ENCODE measurements around the gene SRD5A3. TPM values are rescaled to one million over a fixed set of nuclear protein-coding genes. Genes with fewer than 3 reads are reported as not detected.
"Not testable (repeated sequence)": the region's sequence is repeated elsewhere in the genome, so short reads cannot be mapped to it uniquely, and the experiment has no call there.

Gene SRD5A3
- total and polyA plus RNA-seq, 7 experiments from 2014 or later = 1.9 to 10.6 (median 5.0) TPM

GRCh38 chr4:55358246-55358645 lies 12.2 kb downstream of the SRD5A3 start:
- Mint-ChIP-seq H3K4me1 (peaks cover 0 to 15% (median 0%) of the 10 kb centered on the region in 7 donors), H3K27me3 (no peaks in the 10 kb centered on the region), H3K36me3 (peaks cover 0 to 13% (median 6%) of the 10 kb centered on the region in 5 donors), H3K4me3 (no peak overlapping the region), H3K9me3 (peaks cover 0 to 2% (median 0%) of the 10 kb centered on the region in 11 donors), H3K27ac (no peak overlapping the region)
- Histone ChIP-seq H3K4me3 (ENCODE audit: low read length) (no peak overlapping the region), H3K9me3 (ENCODE audit: control insufficient read depth in 2 of 3, low read length in 3 of 3) (no peaks in the 10 kb centered on the region), H3K36me3 (ENCODE audit: control insufficient read depth in 2 of 3, insufficient read depth in 3 of 3, low read length in 3 of 3) (no peaks in the 10 kb centered on the region), H3K4me1 (ENCODE audit: control insufficient read depth in 2 of 2, insufficient read depth in 2 of 2, low read length in 2 of 2) (no peaks in the 10 kb centered on the region), H3K27ac (ENCODE audit: low read depth, low read length) (no peak overlapping the region), H3K27me3 (ENCODE audit: control insufficient read depth in 2 of 2, insufficient read depth in 2 of 2, low read length in 2 of 2) (no peaks in the 10 kb centered on the region)
- ChIA-PET CTCF (no interaction called here), POLR2A (no interaction called here)
- no peak for DNase-seq
- no peak for ATAC-seq
- intact Hi-C loops (cut with micrococcal nuclease) = no loop called here

DNA sequence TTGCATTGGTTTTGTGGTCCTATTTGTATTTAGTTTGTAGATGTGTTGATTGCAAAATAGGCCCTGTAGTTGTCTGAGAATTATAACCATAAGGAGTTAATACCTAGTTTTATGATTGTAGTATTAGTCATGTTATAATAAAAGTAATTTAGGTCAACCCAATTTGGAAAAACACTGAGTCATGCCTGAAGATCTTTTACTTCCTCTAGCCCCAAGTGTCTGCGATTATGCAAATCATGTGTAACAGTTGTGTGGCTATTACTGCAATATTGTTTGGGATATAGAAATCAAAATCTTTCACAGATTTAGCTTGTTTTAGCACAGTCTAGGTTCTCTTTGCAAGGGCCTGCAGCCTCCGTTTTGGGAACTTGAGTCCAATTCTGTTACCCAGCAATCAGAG lies 12.6 kb downstream of the SRD5A3 start:
- H3K27me3 Mint-ChIP-seq = no peaks in the 10 kb centered on the region
- peaks cover 0 to 2% (median 0%) of the 10 kb centered on the region in 11 donors for H3K9me3 Mint-ChIP-seq
- intact Hi-C loops (cut with micrococcal nuclease) = no loop called here
- no peak overlapping the region for H3K4me3 ChIP-seq (ENCODE audit: low read length)
- no peaks in the 10 kb centered on the region for H3K36me3 ChIP-seq (ENCODE audit: control insufficient read depth in 2 of 3, insufficient read depth in 3 of 3, low read length in 3 of 3)
- H3K27ac Mint-ChIP-seq = no peak overlapping the region
- H3K27ac ChIP-seq (ENCODE audit: low read depth, low read length) = no peak overlapping the region
- peak; percentile 57 for ATAC-seq
- H3K4me1 Mint-ChIP-seq = peaks cover 0 to 15% (median 0%) of the 10 kb centered on the region in 7 donors
- H3K36me3 Mint-ChIP-seq = peaks cover 0 to 9% (median 6%) of the 10 kb centered on the region in 5 donors
- ChIA-PET CTCF (no interaction called here), POLR2A (no interaction called here)
- no peak overlapping the region for H3K4me3 Mint-ChIP-seq
- H3K27me3 ChIP-seq (ENCODE audit: control insufficient read depth in 2 of 2, insufficient read depth in 2 of 2, low read length in 2 of 2) = no peaks in the 10 kb centered on the region
- H3K9me3 ChIP-seq (ENCODE audit: control insufficient read depth in 2 of 3, low read length in 3 of 3) = no peaks in the 10 kb centered on the region
- no peak for DNase-seq
- no peaks in the 10 kb centered on the region for H3K4me1 ChIP-seq (ENCODE audit: control insufficient read depth in 2 of 2, insufficient read depth in 2 of 2, low read length in 2 of 2)

- no peak overlapping the region for H3K27ac ChIP-seq (ENCODE audit: low read depth, low read length)
- H3K27me3 ChIP-seq (ENCODE audit: control insufficient read depth in 2 of 2, insufficient read depth in 2 of 2, low read length in 2 of 2) = no peaks in the 10 kb centered on the region
- Mint-ChIP-seq H3K4me1 (peaks cover 0 to 15% (median 0%) of the 10 kb centered on the region in 7 donors), H3K9me3 (peaks cover 0 to 1% (median 0%) of the 10 kb centered on the region in 11 donors), H3K36me3 (peaks cover 0 to 6% (median 4%) of the 10 kb centered on the region in 5 donors), H3K4me3 (no peak overlapping the region), H3K27ac (no peak overlapping the region), H3K27me3 (no peaks in the 10 kb centered on the region)
- no peaks in the 10 kb centered on the region for H3K36me3 ChIP-seq (ENCODE audit: control insufficient read depth in 2 of 3, insufficient read depth in 3 of 3, low read length in 3 of 3)
- ChIA-PET CTCF (no interaction called here), POLR2A (no interaction called here)
- intact Hi-C loops (cut with micrococcal nuclease) = no loop called here
- H3K9me3 ChIP-seq (ENCODE audit: control insufficient read depth in 2 of 3, low read length in 3 of 3) = no peaks in the 10 kb centered on the region
- no peak for DNase-seq
- H3K4me1 ChIP-seq (ENCODE audit: control insufficient read depth in 2 of 2, insufficient read depth in 2 of 2, low read length in 2 of 2) = no peaks in the 10 kb centered on the region
- H3K4me3 ChIP-seq (ENCODE audit: low read length) = no peak overlapping the region
- ATAC-seq = no peak
These were observed 13.4 kb downstream of the SRD5A3 start for GRCh38 chr4:55359397-55359916.

DNA sequence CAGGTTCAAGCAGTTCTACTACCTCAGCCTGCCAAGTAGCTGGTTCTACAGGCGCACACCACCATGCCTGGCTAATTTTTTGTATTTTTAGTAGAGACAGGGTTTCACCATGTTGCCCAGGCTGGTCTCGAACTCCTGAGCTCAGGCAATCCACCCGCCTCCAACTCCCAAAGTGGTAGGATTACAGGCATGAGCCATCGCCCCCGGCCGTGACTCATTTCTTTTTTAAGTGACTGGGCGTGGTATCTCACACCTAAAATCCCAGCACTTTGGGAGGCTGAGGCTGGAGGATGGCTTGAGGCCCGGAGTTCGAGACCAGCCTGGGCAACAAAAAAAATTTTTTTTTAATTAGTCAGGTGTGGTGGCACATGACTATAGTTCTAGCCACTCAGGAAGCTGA lies 16.9 kb downstream of the SRD5A3 start:
- H3K4me1 ChIP-seq (ENCODE audit: control insufficient read depth in 2 of 2, insufficient read depth in 2 of 2, low read length in 2 of 2); H3K9me3 ChIP-seq (ENCODE audit: control insufficient read depth in 2 of 3, low read length in 3 of 3); H3K4me3 Mint-ChIP-seq; H3K36me3 Mint-ChIP-seq; H3K4me3 ChIP-seq (ENCODE audit: low read length); DNase-seq; H3K9me3 Mint-ChIP-seq; ATAC-seq; H3K27me3 ChIP-seq (ENCODE audit: control insufficient read depth in 2 of 2, insufficient read depth in 2 of 2, low read length in 2 of 2); H3K27ac ChIP-seq (ENCODE audit: low read depth, low read length); H3K27me3 Mint-ChIP-seq; POLR2A ChIA-PET; H3K36me3 ChIP-seq (ENCODE audit: control insufficient read depth in 2 of 3, insufficient read depth in 3 of 3, low read length in 3 of 3); H3K27ac Mint-ChIP-seq: not testable (repeated sequence)
- peaks cover 0 to 15% (median 0%) of the 10 kb centered on the region in 7 donors for H3K4me1 Mint-ChIP-seq
- intact Hi-C loops (cut with micrococcal nuclease) = loop anchor here in 1 of 2 donors (1.0 to 5.0 kb wide), 2 partner anchors 34 to 191 kb away; partner anchors contain the start of gene TMEM165
- CTCF ChIA-PET = interaction anchor here (0.6 kb wide), 1 partner anchor 39 kb away, joined by 3 read pairs; no protein-coding TSS in a partner anchor

GRCh38 chr4:55363691-55364351 lies 17.8 kb downstream of the SRD5A3 start:
- Histone ChIP-seq H3K9me3 (ENCODE audit: control insufficient read depth in 2 of 3, low read length in 3 of 3) (no peaks in the 10 kb centered on the region), H3K4me1 (ENCODE audit: control insufficient read depth in 2 of 2, insufficient read depth in 2 of 2, low read length in 2 of 2) (no peaks in the 10 kb centered on the region), H3K36me3 (ENCODE audit: control insufficient read depth in 2 of 3, insufficient read depth in 3 of 3, low read length in 3 of 3) (no peaks in the 10 kb centered on the region), H3K4me3 (ENCODE audit: low read length) (no peak overlapping the region), H3K27ac (ENCODE audit: low read depth, low read length) (no peak overlapping the region), H3K27me3 (ENCODE audit: control insufficient read depth in 2 of 2, insufficient read depth in 2 of 2, low read length in 2 of 2) (no peaks in the 10 kb centered on the region)
- Mint-ChIP-seq H3K36me3 (peaks cover 0 to 7% (median 0%) of the 10 kb centered on the region in 5 donors), H3K4me1 (peaks cover 0 to 8% (median 0%) of the 10 kb centered on the region in 7 donors), H3K27ac (no peak overlapping the region), H3K27me3 (no peaks in the 10 kb centered on the region), H3K4me3 (no peak overlapping the region), H3K9me3 (no peaks in the 10 kb centered on the region)
- ATAC-seq (no peak), DNase-seq (no peak)
- ChIA-PET POLR2A (interaction anchor here (0.6 kb wide), 1 partner anchor 142 kb away, joined by 3 read pairs; no protein-coding TSS in a partner anchor), CTCF (interaction anchor here (0.6 kb wide), 1 partner anchor 178 kb away, joined by 4 read pairs; no protein-coding TSS in a partner anchor)
- intact Hi-C loops (cut with micrococcal nuclease) = loop anchor here in 1 of 2 donors (5.0 kb wide), 1 partner anchor 33 kb away; the partner anchor contains the start of gene TMEM165

DNA sequence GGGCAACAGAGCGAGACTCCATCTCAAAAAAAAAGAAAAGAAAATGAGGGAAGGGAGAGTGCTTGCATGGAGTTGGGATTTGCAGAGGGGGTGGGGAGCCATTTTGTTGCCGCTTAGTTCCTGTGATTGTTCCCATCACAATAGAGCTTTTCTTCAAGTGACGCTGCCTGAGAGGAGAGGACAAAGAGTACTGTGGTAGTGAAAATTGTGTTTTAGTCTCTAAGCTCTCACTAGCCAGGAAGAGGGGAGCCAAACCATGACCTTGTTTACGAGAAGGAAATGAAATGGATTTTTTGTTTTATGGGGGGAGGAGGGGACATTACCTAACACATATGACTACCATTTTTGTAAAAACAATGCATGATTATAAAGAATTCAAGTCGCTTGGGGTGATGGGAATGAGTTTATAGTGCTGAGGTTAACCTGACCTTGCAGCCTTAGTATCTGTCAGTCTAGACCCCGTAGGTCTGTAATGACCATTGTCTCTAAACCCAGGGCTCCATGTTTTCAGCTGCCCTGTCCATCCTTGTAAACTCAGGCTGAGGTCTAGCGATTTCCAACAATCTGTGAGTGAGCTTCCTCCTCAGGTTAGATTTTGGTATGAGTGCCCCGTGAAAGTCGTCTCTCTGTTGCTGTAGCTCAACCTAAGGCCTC lies 18.8 kb downstream of the SRD5A3 start:
- intact Hi-C loops (cut with micrococcal nuclease) = loop anchor here in 1 of 2 donors (5.0 kb wide), 1 partner anchor 32 kb away; the partner anchor contains the start of gene TMEM165
- Histone ChIP-seq H3K9me3 (ENCODE audit: control insufficient read depth in 2 of 3, low read length in 3 of 3) (no peaks in the 10 kb centered on the region), H3K36me3 (ENCODE audit: control insufficient read depth in 2 of 3, insufficient read depth in 3 of 3, low read length in 3 of 3) (no peaks in the 10 kb centered on the region), H3K27me3 (ENCODE audit: control insufficient read depth in 2 of 2, insufficient read depth in 2 of 2, low read length in 2 of 2) (no peaks in the 10 kb centered on the region), H3K4me3 (ENCODE audit: low read length) (no peak overlapping the region), H3K27ac (ENCODE audit: low read depth, low read length) (no peak overlapping the region), H3K4me1 (ENCODE audit: control insufficient read depth in 2 of 2, insufficient read depth in 2 of 2, low read length in 2 of 2) (no peaks in the 10 kb centered on the region)
- ATAC-seq = no peak
- Mint-ChIP-seq H3K4me1 (peaks cover 0 to 2% (median 0%) of the 10 kb centered on the region in 7 donors), H3K27ac (no peak overlapping the region), H3K9me3 (no peaks in the 10 kb centered on the region), H3K36me3 (peaks cover 0 to 12% (median under 1%) of the 10 kb centered on the region in 5 donors), H3K4me3 (no peak overlapping the region), H3K27me3 (no peaks in the 10 kb centered on the region)
- no peak for DNase-seq
- ChIA-PET CTCF (interaction anchor here (1.1 kb wide), 1 partner anchor 15 kb away, joined by 3 read pairs; no protein-coding TSS in a partner anchor), POLR2A (no interaction called here)
